ENCODE data around the gene CRISPLD2.

Gene CRISPLD2

GRCh38 chr16:84795329-84796053 lies 24.3 kb upstream of the CRISPLD2 start:
- 96% methylated on average over 14 to 15 of the region's 22 CpGs for WGBS, 2 experiments (ENCODE audit: insufficient coverage in 2 of 2)
- H3K4me1 ChIP-seq (ENCODE audit: control insufficient read depth, insufficient read depth, low read length, poor library complexity, severe bottlenecking): peaks cover 4% of the 10 kb centered on the region
- H3K27ac ChIP-seq (ENCODE audit: low read depth, low read length, severe bottlenecking): no peak overlapping the region
- no peak overlapping the region for H3K4me3 ChIP-seq (ENCODE audit: extremely low read depth, insufficient read depth, low read length, poor library complexity, severe bottlenecking)
- H3K36me3 ChIP-seq (ENCODE audit: control insufficient read depth, insufficient read depth, low read length): no peaks in the 10 kb centered on the region
- no peaks in the 10 kb centered on the region for H3K9me3 ChIP-seq (ENCODE audit: control insufficient read depth, low read length)

GRCh38 chr16:84800158-84800978 lies 19.4 kb upstream of the CRISPLD2 start:
- H3K4me3 ChIP-seq (ENCODE audit: extremely low read depth, insufficient read depth, low read length, poor library complexity, severe bottlenecking): no peak overlapping the region
- H3K9me3 ChIP-seq (ENCODE audit: control insufficient read depth, low read length): no peaks in the 10 kb centered on the region
- H3K27ac ChIP-seq (ENCODE audit: low read depth, low read length, severe bottlenecking): no peak overlapping the region
- H3K4me1 ChIP-seq (ENCODE audit: control insufficient read depth, insufficient read depth, low read length, poor library complexity, severe bottlenecking): peaks cover 4% of the 10 kb centered on the region
- 98 to 100% methylated on average over 7 to 8 of the region's 8 CpGs for WGBS, 2 experiments (ENCODE audit: insufficient coverage in 2 of 2)
- no peaks in the 10 kb centered on the region for H3K36me3 ChIP-seq (ENCODE audit: control insufficient read depth, insufficient read depth, low read length)

- H3K4me1 ChIP-seq (ENCODE audit: control insufficient read depth, insufficient read depth, low read length, poor library complexity, severe bottlenecking): peaks cover 13% of the 10 kb centered on the region
- no peaks in the 10 kb centered on the region for H3K36me3 ChIP-seq (ENCODE audit: control insufficient read depth, insufficient read depth, low read length)
- no peaks in the 10 kb centered on the region for H3K9me3 ChIP-seq (ENCODE audit: control insufficient read depth, low read length)
- H3K4me3 ChIP-seq (ENCODE audit: extremely low read depth, insufficient read depth, low read length, poor library complexity, severe bottlenecking): no peak overlapping the region
- no peak overlapping the region for H3K27ac ChIP-seq (ENCODE audit: low read depth, low read length, severe bottlenecking)
- WGBS, 2 experiments (ENCODE audit: insufficient coverage in 2 of 2): 80 to 81% methylated on average over 6 to 9 of the region's 9 CpGs
Observed at GRCh38 chr16:84803146-84803545, 16.6 kb upstream of the CRISPLD2 start.

- Histone ChIP-seq H3K9me3 (ENCODE audit: control insufficient read depth, low read length) (no peaks in the 10 kb centered on the region), H3K4me3 (ENCODE audit: extremely low read depth, insufficient read depth, low read length, poor library complexity, severe bottlenecking) (no peak overlapping the region), H3K27ac (ENCODE audit: low read depth, low read length, severe bottlenecking) (no peak overlapping the region), H3K4me1 (ENCODE audit: control insufficient read depth, insufficient read depth, low read length, poor library complexity, severe bottlenecking) (peaks cover 13% of the 10 kb centered on the region), H3K36me3 (ENCODE audit: control insufficient read depth, insufficient read depth, low read length) (no peaks in the 10 kb centered on the region)
- WGBS, 2 experiments (ENCODE audit: insufficient coverage in 2 of 2): 96 to 100% methylated on average over 5 to 10 of the region's 10 CpGs
Observed at GRCh38 chr16:84804326-84804725, 15.5 kb upstream of the CRISPLD2 start.

- WGBS, 2 experiments (ENCODE audit: insufficient coverage in 2 of 2): 80 to 86% methylated on average over 26 of the region's 26 CpGs
Observed at GRCh38 chr16:84806256-84806889, 13.4 kb upstream of the CRISPLD2 start.

GRCh38 chr16:84806890-84807258 lies 12.9 kb upstream of the CRISPLD2 start:
- Histone ChIP-seq H3K9me3 (ENCODE audit: control insufficient read depth, low read length) (no peaks in the 10 kb centered on the region), H3K36me3 (ENCODE audit: control insufficient read depth, insufficient read depth, low read length) (no peaks in the 10 kb centered on the region), H3K27ac (ENCODE audit: low read depth, low read length, severe bottlenecking) (no peak overlapping the region), H3K4me1 (ENCODE audit: control insufficient read depth, insufficient read depth, low read length, poor library complexity, severe bottlenecking) (peaks cover 9% of the 10 kb centered on the region), H3K4me3 (ENCODE audit: extremely low read depth, insufficient read depth, low read length, poor library complexity, severe bottlenecking) (no peak overlapping the region)
- 90 to 96% methylated on average over 8 to 10 of the region's 10 CpGs for WGBS, 2 experiments (ENCODE audit: insufficient coverage in 2 of 2)

More at GRCh38 chr16:84806256-84806889, 13.4 kb upstream of the CRISPLD2 start:
- peaks cover 9% of the 10 kb centered on the region for H3K4me1 ChIP-seq (ENCODE audit: control insufficient read depth, insufficient read depth, low read length, poor library complexity, severe bottlenecking)
- no peak overlapping the region for H3K27ac ChIP-seq (ENCODE audit: low read depth, low read length, severe bottlenecking)
- no peaks in the 10 kb centered on the region for H3K36me3 ChIP-seq (ENCODE audit: control insufficient read depth, insufficient read depth, low read length)
- no peaks in the 10 kb centered on the region for H3K9me3 ChIP-seq (ENCODE audit: control insufficient read depth, low read length)
- H3K4me3 ChIP-seq (ENCODE audit: extremely low read depth, insufficient read depth, low read length, poor library complexity, severe bottlenecking): no peak overlapping the region

- peaks cover 9% of the 10 kb centered on the region for H3K4me1 ChIP-seq (ENCODE audit: control insufficient read depth, insufficient read depth, low read length, poor library complexity, severe bottlenecking)
- H3K36me3 ChIP-seq (ENCODE audit: control insufficient read depth, insufficient read depth, low read length): no peaks in the 10 kb centered on the region
- H3K27ac ChIP-seq (ENCODE audit: low read depth, low read length, severe bottlenecking): no peak overlapping the region
- H3K9me3 ChIP-seq (ENCODE audit: control insufficient read depth, low read length): no peaks in the 10 kb centered on the region
- H3K4me3 ChIP-seq (ENCODE audit: extremely low read depth, insufficient read depth, low read length, poor library complexity, severe bottlenecking): no peak overlapping the region
- 88 to 90% methylated on average over 4 to 5 of the region's 7 CpGs for WGBS, 2 experiments (ENCODE audit: insufficient coverage in 2 of 2)
Observed at GRCh38 chr16:84807776-84808175, 12.0 kb upstream of the CRISPLD2 start.

GRCh38 chr16:84808826-84809225 lies 11.0 kb upstream of the CRISPLD2 start:
- 95 to 96% methylated on average over 3 to 4 of the region's 8 CpGs for WGBS, 2 experiments (ENCODE audit: insufficient coverage in 2 of 2)
- H3K9me3 ChIP-seq (ENCODE audit: control insufficient read depth, low read length): no peaks in the 10 kb centered on the region
- no peaks in the 10 kb centered on the region for H3K36me3 ChIP-seq (ENCODE audit: control insufficient read depth, insufficient read depth, low read length)
- no peak overlapping the region for H3K4me3 ChIP-seq (ENCODE audit: extremely low read depth, insufficient read depth, low read length, poor library complexity, severe bottlenecking)
- H3K4me1 ChIP-seq (ENCODE audit: control insufficient read depth, insufficient read depth, low read length, poor library complexity, severe bottlenecking): peaks cover 9% of the 10 kb centered on the region
- no peak overlapping the region for H3K27ac ChIP-seq (ENCODE audit: low read depth, low read length, severe bottlenecking)

GRCh38 chr16:84810518-84811273 lies 9.1 kb upstream of the CRISPLD2 start:
- Histone ChIP-seq H3K36me3 (ENCODE audit: control insufficient read depth, insufficient read depth, low read length) (no peaks in the 10 kb centered on the region), H3K27ac (ENCODE audit: low read depth, low read length, severe bottlenecking) (no peak overlapping the region), H3K4me3 (ENCODE audit: extremely low read depth, insufficient read depth, low read length, poor library complexity, severe bottlenecking) (no peak overlapping the region), H3K9me3 (ENCODE audit: control insufficient read depth, low read length) (no peaks in the 10 kb centered on the region), H3K4me1 (ENCODE audit: control insufficient read depth, insufficient read depth, low read length, poor library complexity, severe bottlenecking) (peaks cover 9% of the 10 kb centered on the region)
- 89 to 94% methylated on average over 14 to 15 of the region's 17 CpGs for WGBS, 2 experiments (ENCODE audit: insufficient coverage in 2 of 2)

GRCh38 chr16:84811529-84811928 lies 8.3 kb upstream of the CRISPLD2 start:
- Histone ChIP-seq H3K4me3 (ENCODE audit: extremely low read depth, insufficient read depth, low read length, poor library complexity, severe bottlenecking) (no peak overlapping the region), H3K27ac (ENCODE audit: low read depth, low read length, severe bottlenecking) (no peak overlapping the region), H3K4me1 (ENCODE audit: control insufficient read depth, insufficient read depth, low read length, poor library complexity, severe bottlenecking) (peaks cover 3% of the 10 kb centered on the region), H3K9me3 (ENCODE audit: control insufficient read depth, low read length) (no peaks in the 10 kb centered on the region), H3K36me3 (ENCODE audit: control insufficient read depth, insufficient read depth, low read length) (no peaks in the 10 kb centered on the region)
- WGBS, 2 experiments (ENCODE audit: insufficient coverage in 2 of 2): 100% methylated on average over 1 of the region's 2 CpGs; no CpG with 5 or more reads in 1 of the 2 experiments
